Lung (tissue), 12 donors: Measurements from ENCODE around the gene YJU2. TPM values are rescaled to one million over a fixed set of nuclear protein-coding genes. Genes with fewer than 3 reads are reported as not detected.

Source experiments
- ATAC-seq: fragments of 200-7000 bp; cut with Tn5 transposase; one replicate; pipeline ENCODE4 v1.9.1; 2020; ENCODE audit warnings: moderate number of reproducible peaks; ENCODE audit not compliant: insufficient read depth, low FRiP score
- DNase-seq, 3 donors: peaks; one replicate each; pipeline ENCODE4 v3.0.0-alpha.2; 2013 to 2017
- H3K27ac ChIP-seq, 2 donors: one replicate each; pipeline ENCODE4 v1.5.1; 2013; ENCODE audit warnings: mild to moderate bottlenecking in 2 of 2, moderate library complexity in 2 of 2, control low read depth in 1 of 2, inconsistent platforms in 1 of 2, low read depth in 1 of 2, low read length in 1 of 2
- H3K27me3 ChIP-seq, 3 donors: one replicate each; pipeline ENCODE4 v1.5.1; 2013; ENCODE audit warnings: low read length in 2 of 3; ENCODE audit not compliant: control insufficient read depth in 3 of 3, insufficient read depth in 3 of 3
- H3K36me3 ChIP-seq, 4 donors: one replicate each; pipeline ENCODE4 v1.5.1; 2013; ENCODE audit warnings: low read length in 4 of 4, mild to moderate bottlenecking in 1 of 4, moderate library complexity in 1 of 4; ENCODE audit not compliant: control insufficient read depth in 4 of 4, insufficient read depth in 4 of 4
- H3K4me1 ChIP-seq, 5 donors: one replicate each; pipeline ENCODE4 v1.5.1; 2013; ENCODE audit warnings: low read length in 5 of 5, mild to moderate bottlenecking in 2 of 5, moderate library complexity in 1 of 5; ENCODE audit not compliant: control insufficient read depth in 5 of 5, insufficient read depth in 5 of 5
- H3K4me3 ChIP-seq: one replicate; pipeline ENCODE4 v1.5.1; 2013; ENCODE audit warnings: mild to moderate bottlenecking, control low read depth, moderate library complexity
- H3K9ac ChIP-seq, 2 donors: one replicate each; pipeline ENCODE4 v1.5.1; 2013; ENCODE audit warnings: low read length in 2 of 2, control low read depth in 1 of 2; ENCODE audit not compliant: insufficient read depth in 1 of 2
- H3K9me3 ChIP-seq, 4 donors: one replicate each; pipeline ENCODE4 v1.5.1; 2013; ENCODE audit warnings: low read length in 3 of 4, mild to moderate bottlenecking in 1 of 4, moderate library complexity in 1 of 4; ENCODE audit not compliant: control insufficient read depth in 4 of 4, insufficient read depth in 3 of 4
- CTCF ChIP-seq: IDR thresholded peaks from 2 replicates; pipeline ENCODE4 v1.5.1; 2012; ENCODE audit warnings: mild to moderate bottlenecking; ENCODE audit errors: control extremely low read depth, extremely low read depth
- WGBS, 2 donors: extraction: QIAGEN DNeasy Blood & Tissue Kit; methylation state at CpG; one replicate each; pipeline ENCODE4 v1.1.7; 2013; 5-methylcytosine and 5-hydroxymethylcytosine counted together
- polyA plus RNA-seq, 2 donors: library from polyadenylated mRNA; stranded (reverse); fragments of 200-250 nt; gene quantifications; one replicate each; pipeline ENCODE4 v1.2.1, GENCODE V29; 2013
- total RNA-seq, 2 donors: library from RNA; depleted of rRNA in 1 of 2; stranded (reverse); fragments of >200 nt in 1 of 2; gene quantifications; one replicate each; pipeline ENCODE4 v1.2.1, GENCODE V29; 2014 to 2021
- donor health status: control.
- donor health status: control.
- donor health status: Bipolar disorder and iron deficiency.
- donor health status: healthy.
- donor health status: DM: yes; HTN: yes; CAD: no.

Gene YJU2
- total and polyA plus RNA-seq, 4 donors, result 11.2 to 44.2 (median 26.5) TPM

- ATAC-seq, result no peak
- Histone ChIP-seq H3K9me3 (no peaks in the 10 kb centered on the region), H3K27ac (no peak overlapping the region), H3K4me3 (no peak overlapping the region), H3K4me1 (no peaks in the 10 kb centered on the region), H3K27me3 (no peaks in the 10 kb centered on the region), H3K9ac (no peak overlapping the region), H3K36me3 (no peaks in the 10 kb centered on the region)
- DNase-seq, result no peak
- TF ChIP-seq CTCF, result no peak
- WGBS, 2 donors, result 92 to 98% methylated on average over 7 of the region's 7 CpGs
Observed at GRCh38 chr19:4318460-4318859, 71.6 kb downstream of the YJU2 start.

Other genes with a start within 250 kb of the YJU2 start
- gene PIAS4, start 239.3 kb upstream of the YJU2 start, total RNA-seq, result 10 to 100 TPM; 26.7 to 46.2 TPM
- 10 to 100 TPM in 1 of 2 donors, 1 to 10 TPM in 1; 9.9 to 16.5 TPM for gene PIAS4, start 239.3 kb upstream of the YJU2 start, polyA plus RNA-seq
- gene ZBTB7A, start 180.2 kb upstream of the YJU2 start, total RNA-seq, result 10 to 100 TPM; 19.0 to 68.0 TPM
- 10 to 100 TPM; 13.4 to 20.1 TPM for gene ZBTB7A, start 180.2 kb upstream of the YJU2 start, polyA plus RNA-seq
- gene MAP2K2, start 123.0 kb upstream of the YJU2 start, total RNA-seq, result 100 to 1,000 TPM in 1 of 2 donors, 10 to 100 TPM in 1; 63.6 to 146 TPM
- 100 to 1,000 TPM; 120 to 181 TPM for gene MAP2K2, start 123.0 kb upstream of the YJU2 start, polyA plus RNA-seq
- not detected for gene CREB3L3, start 93.4 kb upstream of the YJU2 start, total RNA-seq
- under 1 TPM in 1 of 2 donors, not detected in 1; 0.03 TPM for gene CREB3L3, start 93.4 kb upstream of the YJU2 start, polyA plus RNA-seq
- gene SIRT6, start 64.5 kb upstream of the YJU2 start, total RNA-seq, result 10 to 100 TPM; 10.2 to 29.3 TPM
- 10 to 100 TPM; 29.1 to 36.5 TPM for gene SIRT6, start 64.5 kb upstream of the YJU2 start, polyA plus RNA-seq
- 1 to 10 TPM; 1.1 to 1.5 TPM for gene ANKRD24, start 64.4 kb upstream of the YJU2 start, total RNA-seq
- gene ANKRD24, start 64.4 kb upstream of the YJU2 start, polyA plus RNA-seq, result 1 to 10 TPM in 1 of 2 donors, under 1 TPM in 1; 0.68 to 2.4 TPM
- 1 to 10 TPM; 4.1 to 5.9 TPM for gene EBI3, start 17.6 kb upstream of the YJU2 start, total RNA-seq
- 10 to 100 TPM in 1 of 2 donors, 1 to 10 TPM in 1; 6.9 to 92.7 TPM for gene EBI3, start 17.6 kb upstream of the YJU2 start, polyA plus RNA-seq
- gene SHD, start 32.2 kb downstream of the YJU2 start, total RNA-seq, result not detected
- not detected for gene SHD, start 32.2 kb downstream of the YJU2 start, polyA plus RNA-seq
- 1 to 10 TPM in 1 of 2 donors, under 1 TPM in 1; 0.34 to 1.7 TPM for gene TMIGD2, start 55.3 kb downstream of the YJU2 start, total RNA-seq
- 1 to 10 TPM in 1 of 2 donors, under 1 TPM in 1; 0.53 to 1.6 TPM for gene TMIGD2, start 55.3 kb downstream of the YJU2 start, polyA plus RNA-seq
- 1 to 10 TPM in 1 of 2 donors, under 1 TPM in 1; 0.34 to 1.1 TPM for gene FSD1, start 57.5 kb downstream of the YJU2 start, total RNA-seq
- gene FSD1, start 57.5 kb downstream of the YJU2 start, polyA plus RNA-seq, result under 1 TPM; 0.31 to 0.63 TPM
- gene STAP2, start 91.7 kb downstream of the YJU2 start, total RNA-seq, result 10 to 100 TPM; 24.4 to 30.0 TPM
- gene STAP2, start 91.7 kb downstream of the YJU2 start, polyA plus RNA-seq, result 10 to 100 TPM; 24.6 to 32.6 TPM
- gene MPND, start 96.5 kb downstream of the YJU2 start, total RNA-seq, result 10 to 100 TPM in 1 of 2 donors, 1 to 10 TPM in 1; 9.1 to 30.5 TPM
- gene MPND, start 96.5 kb downstream of the YJU2 start, polyA plus RNA-seq, result 10 to 100 TPM; 18.7 to 32.3 TPM
- 10 to 100 TPM; 30.6 to 68.6 TPM for gene SH3GL1, start 153.5 kb downstream of the YJU2 start, total RNA-seq
- gene SH3GL1, start 153.5 kb downstream of the YJU2 start, polyA plus RNA-seq, result 10 to 100 TPM; 53.1 to 65.4 TPM
- 10 to 100 TPM in 1 of 2 donors, 1 to 10 TPM in 1; 10.0 to 16.7 TPM for gene CHAF1A, start 155.6 kb downstream of the YJU2 start, total RNA-seq
- 1 to 10 TPM; 6.8 to 7.4 TPM for gene CHAF1A, start 155.6 kb downstream of the YJU2 start, polyA plus RNA-seq
- 100 to 1,000 TPM in 1 of 2 donors, 10 to 100 TPM in 1; 74.4 to 113 TPM for gene UBXN6, start 210.7 kb downstream of the YJU2 start, total RNA-seq
- 100 to 1,000 TPM in 1 of 2 donors, 10 to 100 TPM in 1; 83.6 to 128 TPM for gene UBXN6, start 210.7 kb downstream of the YJU2 start, polyA plus RNA-seq
- 10 to 100 TPM; 36.5 to 36.9 TPM for gene HDGFL2, start 225.2 kb downstream of the YJU2 start, total RNA-seq
- 10 to 100 TPM; 40.6 to 47.0 TPM for gene HDGFL2, start 225.2 kb downstream of the YJU2 start, polyA plus RNA-seq